ENCODE measurements around the gene APBB2.

DNA sequence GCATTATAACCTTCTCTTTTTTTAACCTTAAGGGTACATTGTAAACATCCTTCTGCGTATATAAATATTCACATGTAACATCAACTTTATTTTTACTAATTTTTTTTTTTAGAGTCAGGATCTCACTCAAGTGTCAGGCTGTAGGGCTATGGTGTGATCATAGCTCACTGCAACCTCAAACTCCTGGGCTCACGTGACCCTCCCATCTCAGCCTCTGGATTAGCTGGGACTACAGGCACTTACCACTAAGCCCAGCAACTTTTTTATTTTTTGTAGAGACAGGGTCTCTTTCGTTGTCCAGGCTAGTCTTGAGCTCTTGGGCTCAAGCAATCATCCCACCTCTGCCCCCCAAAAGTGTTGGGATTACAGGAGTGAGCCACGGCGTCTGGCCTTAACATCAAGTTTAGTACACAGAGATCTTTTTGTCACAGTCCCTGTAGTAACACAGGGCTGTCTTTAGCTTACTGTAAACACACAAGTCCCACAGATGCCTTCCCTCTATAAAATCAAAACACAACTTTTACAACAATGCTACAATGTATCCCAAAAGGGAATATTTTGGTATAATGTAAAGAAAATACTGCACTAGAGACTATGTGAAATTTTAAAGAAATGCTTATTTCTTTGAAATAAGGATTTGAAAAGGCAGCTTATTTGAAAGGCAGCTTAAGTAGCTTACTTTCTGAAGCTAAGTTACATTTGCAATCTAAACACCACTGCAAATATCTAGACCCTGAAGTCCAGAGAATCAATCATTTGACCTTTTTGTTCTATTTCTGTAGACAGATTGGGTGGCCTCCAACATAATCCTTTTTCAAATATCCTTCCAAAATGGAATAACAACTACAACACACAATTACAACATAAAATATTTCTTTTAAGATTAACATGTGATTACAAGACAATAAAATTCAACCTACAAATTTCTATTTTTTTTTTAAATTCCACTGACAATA is 116.0 kb downstream of the APBB2 start:
- no peak for TF ChIP-seq POLR2A (IDR thresholded peaks at IDR 0.05)
- TF ChIP-seq, protein P1, sequence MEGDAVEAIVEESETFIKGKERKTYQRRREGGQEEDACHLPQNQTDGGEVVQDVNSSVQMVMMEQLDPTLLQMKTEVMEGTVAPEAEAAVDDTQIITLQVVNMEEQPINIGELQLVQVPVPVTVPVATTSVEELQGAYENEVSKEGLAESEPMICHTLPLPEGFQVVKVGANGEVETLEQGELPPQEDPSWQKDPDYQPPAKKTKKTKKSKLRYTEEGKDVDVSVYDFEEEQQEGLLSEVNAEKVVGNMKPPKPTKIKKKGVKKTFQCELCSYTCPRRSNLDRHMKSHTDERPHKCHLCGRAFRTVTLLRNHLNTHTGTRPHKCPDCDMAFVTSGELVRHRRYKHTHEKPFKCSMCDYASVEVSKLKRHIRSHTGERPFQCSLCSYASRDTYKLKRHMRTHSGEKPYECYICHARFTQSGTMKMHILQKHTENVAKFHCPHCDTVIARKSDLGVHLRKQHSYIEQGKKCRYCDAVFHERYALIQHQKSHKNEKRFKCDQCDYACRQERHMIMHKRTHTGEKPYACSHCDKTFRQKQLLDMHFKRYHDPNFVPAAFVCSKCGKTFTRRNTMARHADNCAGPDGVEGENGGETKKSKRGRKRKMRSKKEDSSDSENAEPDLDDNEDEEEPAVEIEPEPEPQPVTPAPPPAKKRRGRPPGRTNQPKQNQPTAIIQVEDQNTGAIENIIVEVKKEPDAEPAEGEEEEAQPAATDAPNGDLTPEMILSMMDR (IDR thresholded peaks at IDR 0.05): no peak
